B cell (primary cell): ENCODE measurements around the gene JMJD1C.

ENCODE experiments used
- EZH2 ChIP-seq: IDR thresholded peaks from 2 replicates; pipeline ENCODE4 v1.6.1; 2012; ENCODE audit warnings: borderline replicate concordance, low read depth, mild to moderate bottlenecking, moderate library complexity, low read length; ENCODE audit not compliant: insufficient read depth, poor library complexity, severe bottlenecking
- TF ChIP-seq, protein P1 (sequence below): fragments of 200-600 bp; IDR thresholded peaks from one replicate; pipeline ENCODE4 v1.8.0; 2022; ENCODE audit warnings: antibody characterized with exemption, mild to moderate bottlenecking

DNA sequence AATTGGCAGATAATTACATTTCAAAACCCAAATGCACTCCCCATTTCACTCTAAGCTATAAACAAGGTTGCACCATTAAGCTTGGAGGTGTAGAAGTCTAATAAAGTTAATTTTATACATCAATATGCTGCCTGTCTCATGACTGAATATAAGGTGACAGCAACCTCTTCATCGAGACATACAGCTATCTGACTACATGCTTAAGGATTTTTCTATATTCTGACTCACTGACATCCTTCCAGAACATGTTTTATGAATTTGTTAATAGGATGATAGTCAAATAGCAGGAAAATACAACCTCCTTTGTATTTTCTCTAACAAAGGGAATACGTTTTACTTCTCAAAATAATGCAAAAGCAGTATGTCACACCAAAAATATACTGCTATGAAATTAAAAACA is 256.1 kb downstream of the JMJD1C start:
- TF ChIP-seq, protein P1, sequence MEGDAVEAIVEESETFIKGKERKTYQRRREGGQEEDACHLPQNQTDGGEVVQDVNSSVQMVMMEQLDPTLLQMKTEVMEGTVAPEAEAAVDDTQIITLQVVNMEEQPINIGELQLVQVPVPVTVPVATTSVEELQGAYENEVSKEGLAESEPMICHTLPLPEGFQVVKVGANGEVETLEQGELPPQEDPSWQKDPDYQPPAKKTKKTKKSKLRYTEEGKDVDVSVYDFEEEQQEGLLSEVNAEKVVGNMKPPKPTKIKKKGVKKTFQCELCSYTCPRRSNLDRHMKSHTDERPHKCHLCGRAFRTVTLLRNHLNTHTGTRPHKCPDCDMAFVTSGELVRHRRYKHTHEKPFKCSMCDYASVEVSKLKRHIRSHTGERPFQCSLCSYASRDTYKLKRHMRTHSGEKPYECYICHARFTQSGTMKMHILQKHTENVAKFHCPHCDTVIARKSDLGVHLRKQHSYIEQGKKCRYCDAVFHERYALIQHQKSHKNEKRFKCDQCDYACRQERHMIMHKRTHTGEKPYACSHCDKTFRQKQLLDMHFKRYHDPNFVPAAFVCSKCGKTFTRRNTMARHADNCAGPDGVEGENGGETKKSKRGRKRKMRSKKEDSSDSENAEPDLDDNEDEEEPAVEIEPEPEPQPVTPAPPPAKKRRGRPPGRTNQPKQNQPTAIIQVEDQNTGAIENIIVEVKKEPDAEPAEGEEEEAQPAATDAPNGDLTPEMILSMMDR = no peak
- TF ChIP-seq EZH2 = no peak
